HG03575 (cell line): Measurements from ENCODE around the gene DUOX1.

ENCODE experiments used
- ATAC-seq: cut with Tn5 transposase; IDR thresholded peaks from one replicate; pipeline ENCODE4 v1.9.1; 2021; ENCODE audit not compliant: unreplicated experiment, insufficient number of reproducible peaks, low FRiP score; ENCODE audit errors: extremely low read depth

The DUOX1 gene

GRCh38 chr15:45181491-45182285 is 51.9 kb downstream of the DUOX1 start:
- no peak for ATAC-seq

- no peak for ATAC-seq
Observed at GRCh38 chr15:45182996-45183395, 53.2 kb downstream of the DUOX1 start.

GRCh38 chr15:45183511-45183910 is 53.7 kb downstream of the DUOX1 start:
- no peak for ATAC-seq

- ATAC-seq: no peak
Observed at GRCh38 chr15:45184562-45185041, 54.8 kb downstream of the DUOX1 start.

GRCh38 chr15:45185069-45185779 is 55.4 kb downstream of the DUOX1 start:
- ATAC-seq: no peak

- no peak for ATAC-seq
Observed at GRCh38 chr15:45185903-45186770, 56.3 kb downstream of the DUOX1 start.

GRCh38 chr15:45186771-45187577 is 57.2 kb downstream of the DUOX1 start:
- no peak for ATAC-seq

GRCh38 chr15:45187578-45187893 is 57.7 kb downstream of the DUOX1 start:
- ATAC-seq: no peak

- no peak for ATAC-seq
Observed at GRCh38 chr15:45187894-45188830, 58.4 kb downstream of the DUOX1 start, which contains the start of gene SHF. Gene SHF, minus strand, starts transcription at chr15:45187966. Its CDS starts 15 bp downstream, at chr15:45187951.

- no peak for ATAC-seq
Observed at GRCh38 chr15:45197512-45197911, 67.7 kb downstream of the DUOX1 start.

GRCh38 chr15:45198337-45199135 is 68.7 kb downstream of the DUOX1 start:
- no peak for ATAC-seq

GRCh38 chr15:45199136-45199810 is 69.5 kb downstream of the DUOX1 start:
- no peak for ATAC-seq

GRCh38 chr15:45200001-45200798 is 70.4 kb downstream of the DUOX1 start:
- ATAC-seq: peak; percentile 30

GRCh38 chr15:45200799-45201556 is 71.2 kb downstream of the DUOX1 start:
- no peak for ATAC-seq

GRCh38 chr15:45201557-45201859 is 71.7 kb downstream of the DUOX1 start:
- no peak for ATAC-seq
